ENCODE measurements around the gene ATXN1L. TPM values are rescaled to one million over a fixed set of nuclear protein-coding genes. Genes with fewer than 3 reads are reported as not detected.

The ATXN1L gene
- total RNA-seq, 4 donors from 2014 or later: 30.4 to 56.5 (median 40.9) TPM

- Histone ChIP-seq H3K36me3 (peaks cover 0 to 8% of the 10 kb centered on the region in 2 donors), H3K27me3 (no peaks in the 10 kb centered on the region), H3K4me3 (no peak overlapping the region), H3K27ac (no peak overlapping the region), H3K4me1 (peaks cover 0 to 27% (median 8%) of the 10 kb centered on the region in 3 donors), H3K9me3 (no peaks in the 10 kb centered on the region)
- TF ChIP-seq POLR2AphosphoS5 (IDR thresholded peaks at IDR 0.05) (no peak), POLR2A (IDR thresholded peaks at IDR 0.05) (no peak), CTCF (IDR thresholded peaks at IDR 0.05) (no peak), EP300 (IDR thresholded peaks at IDR 0.05) (no peak)
- 49 to 100% methylated on average over 1 to 2 of the region's 2 CpGs for WGBS, 2 donors (ENCODE audit: low coverage in 1 of 2)
- ATAC-seq: no peak
These were observed 2.2 kb upstream of the ATXN1L start for GRCh38 chr16:71843572-71843971.

- Histone ChIP-seq H3K4me1 (peaks cover 0 to 30% (median 8%) of the 10 kb centered on the region in 3 donors), H3K36me3 (peaks cover 0 to 37% of the 10 kb centered on the region in 2 donors), H3K27ac (peak overlapping the region; percentile 64 to 93 (median 92)), H3K27me3 (no peaks in the 10 kb centered on the region), H3K4me3 (peak overlapping the region; percentile 80 to 87), H3K9me3 (no peaks in the 10 kb centered on the region)
- no peak for TF ChIP-seq POLR2A (IDR thresholded peaks at IDR 0.05)
- no peak for TF ChIP-seq POLR2AphosphoS5 (IDR thresholded peaks at IDR 0.05)
- TF ChIP-seq CTCF (IDR thresholded peaks at IDR 0.05): no peak
- no peak for TF ChIP-seq EP300 (IDR thresholded peaks at IDR 0.05)
- 0 to 2% methylated on average over 3 to 13 of the region's 20 CpGs for WGBS, 2 donors (ENCODE audit: low coverage in 1 of 2)
- ATAC-seq: no peak
These were observed 655 bp downstream of the ATXN1L start for GRCh38 chr16:71846431-71846830.

GRCh38 chr16:71847096-71847495 lies 1.3 kb downstream of the ATXN1L start:
- Histone ChIP-seq H3K4me1 (peaks cover 0 to 31% (median 8%) of the 10 kb centered on the region in 3 donors), H3K27ac (peak overlapping the region in 1 of 4 donors; percentile 93), H3K36me3 (peaks cover 0 to 44% of the 10 kb centered on the region in 2 donors), H3K9me3 (no peaks in the 10 kb centered on the region), H3K4me3 (peak overlapping the region; percentile 80 to 87), H3K27me3 (no peaks in the 10 kb centered on the region)
- no peak for ATAC-seq
- 40 to 42% methylated on average over 3 of the region's 3 CpGs for WGBS, 2 donors (ENCODE audit: low coverage in 1 of 2)
- TF ChIP-seq POLR2AphosphoS5 (IDR thresholded peaks at IDR 0.05) (no peak), POLR2A (IDR thresholded peaks at IDR 0.05) (no peak), EP300 (IDR thresholded peaks at IDR 0.05) (no peak), CTCF (IDR thresholded peaks at IDR 0.05) (no peak)

GRCh38 chr16:71848622-71849021 lies 2.8 kb downstream of the ATXN1L start:
- no peak overlapping the region for H3K27ac ChIP-seq
- no peak for ATAC-seq
- H3K9me3 ChIP-seq: no peaks in the 10 kb centered on the region
- no peak overlapping the region for H3K4me3 ChIP-seq
- 83 to 92% methylated on average over 4 of the region's 6 CpGs for WGBS, 2 donors (ENCODE audit: low coverage in 1 of 2)
- no peak for TF ChIP-seq EP300 (IDR thresholded peaks at IDR 0.05)
- TF ChIP-seq POLR2AphosphoS5 (IDR thresholded peaks at IDR 0.05): no peak
- no peak for TF ChIP-seq CTCF (IDR thresholded peaks at IDR 0.05)
- no peak for TF ChIP-seq POLR2A (IDR thresholded peaks at IDR 0.05)
- H3K27me3 ChIP-seq: no peaks in the 10 kb centered on the region
- peaks cover 0 to 34% (median 8%) of the 10 kb centered on the region in 3 donors for H3K4me1 ChIP-seq
- H3K36me3 ChIP-seq: peaks cover 0 to 59% of the 10 kb centered on the region in 2 donors

- Histone ChIP-seq H3K36me3 (peaks cover 0 to 79% of the 10 kb centered on the region in 2 donors), H3K4me1 (peaks cover 0 to 25% (median 6%) of the 10 kb centered on the region in 3 donors), H3K27ac (no peak overlapping the region), H3K9me3 (no peaks in the 10 kb centered on the region), H3K27me3 (no peaks in the 10 kb centered on the region), H3K4me3 (no peak overlapping the region)
- TF ChIP-seq EP300 (IDR thresholded peaks at IDR 0.05) (no peak), POLR2AphosphoS5 (IDR thresholded peaks at IDR 0.05) (no peak), POLR2A (IDR thresholded peaks at IDR 0.05) (no peak), CTCF (IDR thresholded peaks at IDR 0.05) (no peak)
- WGBS, 2 donors (ENCODE audit: low coverage in 1 of 2): no CpG with 5 or more reads among the region's 8 CpGs
- ATAC-seq: no peak
These were observed 6.0 kb downstream of the ATXN1L start for GRCh38 chr16:71851746-71852145.

All from gastroesophageal sphincter (tissue), 4 donors.